Muscle layer of duodenum (tissue), 2 donors: ENCODE data around the gene LFNG.

ENCODE experiments used
- H3K27ac ChIP-seq: one replicate; pipeline ENCODE4 v1.7.0; 2013; ENCODE audit warnings: mild to moderate bottlenecking, low read length
- H3K27me3 ChIP-seq: one replicate; pipeline ENCODE4 v1.7.0; 2013; ENCODE audit warnings: low read depth, mild to moderate bottlenecking, control low read depth, low read length
- H3K36me3 ChIP-seq, 2 donors: one replicate each; pipeline ENCODE4 v1.7.0; 2013; ENCODE audit warnings: low read length in 2 of 2, control low read depth in 1 of 2, mild to moderate bottlenecking in 1 of 2; ENCODE audit not compliant: insufficient read depth in 2 of 2, control insufficient read depth in 1 of 2
- H3K4me1 ChIP-seq, 2 donors: one replicate each; pipeline ENCODE4 v1.7.0; 2013; ENCODE audit warnings: low read length in 2 of 2, mild to moderate bottlenecking in 2 of 2, control low read depth in 1 of 2, moderate library complexity in 1 of 2; ENCODE audit not compliant: insufficient read depth in 2 of 2, control insufficient read depth in 1 of 2
- H3K4me3 ChIP-seq, 2 donors: one replicate each; pipeline ENCODE4 v1.7.0; 2013; ENCODE audit warnings: low read length in 2 of 2, low read depth in 1 of 2, mild to moderate bottlenecking in 1 of 2
- H3K9me3 ChIP-seq, 2 donors: one replicate each; pipeline ENCODE4 v1.7.0; 2013; ENCODE audit warnings: low read length in 2 of 2, control low read depth in 1 of 2, mild to moderate bottlenecking in 1 of 2; ENCODE audit not compliant: control insufficient read depth in 1 of 2
- donor health status: healthy.

The LFNG gene

DNA sequence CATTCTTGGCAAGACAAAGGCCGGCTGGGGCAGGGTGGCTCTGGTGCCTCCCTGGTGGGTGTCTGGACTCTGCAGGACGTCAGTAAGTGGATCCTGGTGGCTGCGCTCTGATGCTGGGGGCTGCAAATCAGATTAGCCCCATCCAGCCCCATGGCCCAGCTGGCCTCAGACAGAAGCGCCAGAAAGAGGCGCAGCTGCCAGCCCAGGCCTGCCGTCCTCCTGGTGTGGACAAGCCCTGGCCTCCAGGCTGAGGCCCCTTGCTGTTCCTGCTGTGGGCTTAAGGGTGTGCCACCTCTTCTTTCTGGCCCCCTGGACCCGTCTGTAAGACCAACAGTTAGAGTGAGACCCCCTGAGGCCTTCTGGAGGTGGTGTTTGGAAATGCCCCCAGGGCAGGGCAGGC lies 5.9 kb upstream of the LFNG start:
- peaks cover 3 to 32% of the 10 kb centered on the region in 2 donors for H3K4me1 ChIP-seq

DNA sequence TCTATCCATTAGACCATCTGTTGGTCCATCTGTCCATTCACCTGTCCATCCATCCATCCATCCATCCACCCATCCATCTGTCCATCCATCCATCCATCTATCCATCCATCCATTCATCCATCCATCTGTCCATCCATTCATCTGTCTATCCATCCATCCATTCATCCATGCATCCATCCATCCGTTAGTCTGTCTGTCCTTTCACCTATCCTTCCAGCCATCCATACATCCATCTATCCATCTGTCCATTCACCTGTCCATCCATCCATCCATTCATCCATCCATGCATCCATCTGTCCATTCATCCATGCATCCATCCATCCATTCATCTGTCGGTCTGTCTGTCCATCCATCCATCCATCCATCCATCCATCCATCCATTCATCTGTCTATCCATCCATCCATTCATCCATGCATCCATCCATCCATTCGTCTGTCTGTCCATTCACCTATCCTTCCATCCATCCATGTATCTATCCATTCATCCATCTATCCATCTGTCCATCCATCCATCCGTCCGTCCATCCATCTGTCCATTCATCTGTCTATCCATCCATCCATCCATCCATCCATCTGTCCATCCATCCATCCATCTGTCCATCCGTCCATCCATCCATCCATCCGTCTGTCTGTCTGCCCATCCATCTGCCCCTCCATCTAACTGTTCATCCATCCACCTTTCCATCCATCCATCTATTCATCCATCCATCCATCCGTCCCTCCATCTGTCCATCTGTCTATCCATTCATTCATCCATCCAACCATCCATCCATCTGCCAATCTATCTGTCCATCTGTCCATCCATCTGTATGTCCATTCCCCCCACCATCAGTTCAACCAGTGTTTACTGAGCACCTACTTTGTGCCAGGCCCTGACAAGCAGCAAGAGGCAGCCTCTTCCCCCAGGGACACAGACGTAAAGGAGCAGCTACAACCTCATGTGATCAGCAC lies 4.8 kb upstream of the LFNG start:
- H3K36me3 ChIP-seq: no peaks in the 10 kb centered on the region
- H3K4me1 ChIP-seq: peaks cover 3 to 35% of the 10 kb centered on the region in 2 donors
- no peak overlapping the region for H3K27ac ChIP-seq
- H3K9me3 ChIP-seq: no peaks in the 10 kb centered on the region
- H3K4me3 ChIP-seq: no peak overlapping the region
- H3K27me3 ChIP-seq: no peaks in the 10 kb centered on the region

More for the DNA sequence above, 5.9 kb upstream of the LFNG start:
- Histone ChIP-seq H3K27ac (no peak overlapping the region), H3K4me3 (no peak overlapping the region), H3K27me3 (no peaks in the 10 kb centered on the region), H3K9me3 (no peaks in the 10 kb centered on the region), H3K36me3 (no peaks in the 10 kb centered on the region)

DNA sequence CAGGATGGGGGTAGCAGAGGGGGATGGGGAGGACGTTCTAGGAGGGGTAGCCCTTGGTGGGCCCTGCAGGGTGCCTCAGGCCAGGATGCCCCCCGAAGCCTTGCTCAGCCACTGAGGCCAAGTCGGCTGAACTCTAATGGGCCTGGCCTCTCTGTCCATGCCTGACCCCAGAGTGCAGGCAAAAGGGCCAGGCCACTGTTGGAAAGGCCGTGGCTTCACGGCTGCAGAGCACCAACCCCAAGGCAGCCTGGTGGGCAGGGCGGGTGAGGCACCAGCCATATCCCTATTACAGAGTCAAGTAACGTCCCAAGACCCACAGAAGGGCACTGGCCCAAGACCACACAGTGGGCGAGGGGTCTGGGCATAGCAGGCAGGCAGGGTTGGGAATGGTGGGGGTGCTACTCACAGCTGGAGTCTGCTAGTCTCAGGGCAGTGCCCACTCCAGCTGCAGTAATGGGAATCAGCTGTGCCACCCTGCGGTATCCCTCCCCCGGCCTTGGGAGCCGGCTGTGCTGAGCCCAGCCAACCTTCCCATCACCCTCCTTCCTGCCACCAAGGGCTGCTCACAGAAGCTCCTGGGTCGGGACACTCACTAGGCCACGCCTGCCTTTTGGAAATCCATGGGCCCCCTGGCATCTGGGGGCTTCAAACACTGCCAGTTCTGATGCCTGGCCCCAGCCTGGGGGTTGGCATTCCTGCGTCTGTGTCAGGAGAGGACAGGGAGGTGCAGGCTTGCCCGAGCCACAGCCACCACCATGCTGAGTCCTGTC lies 4.0 kb upstream of the LFNG start:
- Histone ChIP-seq H3K27ac (no peak overlapping the region), H3K27me3 (no peaks in the 10 kb centered on the region), H3K9me3 (no peaks in the 10 kb centered on the region), H3K4me1 (peaks cover 3 to 41% of the 10 kb centered on the region in 2 donors), H3K36me3 (no peaks in the 10 kb centered on the region), H3K4me3 (no peak overlapping the region)

DNA sequence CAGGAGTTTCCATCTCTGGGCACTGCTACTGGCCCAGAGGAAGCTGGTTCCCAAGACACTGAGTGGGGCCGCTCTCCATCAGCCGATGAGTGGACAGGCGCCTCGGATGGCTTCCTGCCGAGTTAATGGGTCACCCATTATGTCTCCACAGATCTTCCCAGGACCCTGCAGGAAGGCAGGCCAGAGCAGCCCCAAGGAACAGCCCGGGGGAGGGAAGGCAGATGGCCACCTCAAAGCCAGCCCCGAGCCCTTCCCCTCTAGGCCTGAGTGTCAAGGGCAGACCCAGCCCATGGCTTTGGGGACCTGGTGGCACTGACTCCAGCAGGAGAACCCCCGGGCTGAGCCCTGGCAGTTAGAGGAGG lies 3.4 kb upstream of the LFNG start:
- Histone ChIP-seq H3K9me3 (no peaks in the 10 kb centered on the region), H3K27me3 (no peaks in the 10 kb centered on the region), H3K4me1 (peaks cover 3 to 42% of the 10 kb centered on the region in 2 donors), H3K27ac (no peak overlapping the region), H3K4me3 (no peak overlapping the region), H3K36me3 (no peaks in the 10 kb centered on the region)

DNA sequence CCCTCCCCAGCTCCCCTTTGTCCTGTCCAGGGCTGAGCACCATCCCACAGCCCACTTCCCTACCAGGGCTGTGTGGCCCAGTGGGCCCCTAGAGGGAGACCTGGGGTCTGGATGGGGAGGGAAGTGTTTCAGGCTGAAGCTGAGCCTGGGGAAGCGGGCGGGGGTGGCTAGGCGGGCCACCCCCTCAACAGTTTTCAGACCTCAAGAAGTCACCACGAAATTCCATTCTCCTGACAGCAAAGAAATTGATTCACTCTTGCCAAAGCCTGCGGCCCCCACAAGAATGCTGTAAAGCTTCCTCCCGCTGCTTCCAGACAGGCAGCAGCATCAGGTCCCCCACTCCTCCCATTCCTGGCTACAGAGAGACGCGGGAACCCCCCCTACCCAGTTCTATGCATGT lies 2.5 kb upstream of the LFNG start:
- H3K4me3 ChIP-seq: no peak overlapping the region
- H3K36me3 ChIP-seq: no peaks in the 10 kb centered on the region
- peaks cover 3 to 43% of the 10 kb centered on the region in 2 donors for H3K4me1 ChIP-seq
- H3K27me3 ChIP-seq: no peaks in the 10 kb centered on the region
- H3K27ac ChIP-seq: no peak overlapping the region
- H3K9me3 ChIP-seq: no peaks in the 10 kb centered on the region

DNA sequence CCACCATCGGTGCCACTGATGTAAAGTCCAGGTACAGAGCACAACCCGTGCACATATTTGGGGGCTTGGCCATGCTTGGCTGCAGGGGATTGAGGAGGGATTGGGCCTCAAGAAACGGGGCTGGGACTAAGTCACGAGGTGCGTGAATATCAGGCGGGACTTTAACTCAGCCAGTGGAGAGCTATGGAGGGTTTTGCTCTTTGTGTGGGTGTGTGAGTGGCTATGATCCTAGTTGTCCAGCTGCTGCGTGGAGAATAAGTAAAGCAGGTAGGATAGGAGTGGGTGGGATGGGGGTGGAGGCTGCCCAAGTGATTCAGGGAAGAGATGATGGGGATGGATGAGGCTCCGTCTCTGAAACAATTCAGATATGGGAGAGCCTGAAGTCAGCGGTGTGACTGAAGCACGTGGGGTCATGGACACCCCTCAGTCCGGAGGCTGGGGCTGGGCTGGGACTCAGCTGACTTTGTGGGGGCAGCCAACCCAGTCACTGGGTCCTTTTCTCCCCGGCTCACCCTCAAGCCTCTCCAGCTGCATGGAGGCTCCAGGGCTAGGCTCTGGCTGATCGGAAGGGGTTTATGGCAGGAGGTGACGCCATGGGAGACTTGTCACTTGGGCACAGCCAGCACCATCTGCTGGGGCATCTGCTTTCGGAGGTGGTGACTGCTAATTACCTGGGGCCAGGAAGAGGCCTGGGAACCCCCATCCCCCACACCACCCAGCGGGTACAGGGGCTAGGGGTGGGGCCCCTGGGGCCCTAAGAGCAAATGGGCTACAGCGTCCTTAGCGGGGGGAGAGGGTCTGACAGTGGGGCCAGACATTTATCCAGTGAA lies 1.7 kb upstream of the LFNG start:
- H3K27me3 ChIP-seq: no peaks in the 10 kb centered on the region
- H3K9me3 ChIP-seq: no peaks in the 10 kb centered on the region
- H3K4me3 ChIP-seq: no peak overlapping the region
- no peak overlapping the region for H3K27ac ChIP-seq
- H3K36me3 ChIP-seq: no peaks in the 10 kb centered on the region
- H3K4me1 ChIP-seq: peaks cover 8 to 40% of the 10 kb centered on the region in 2 donors

DNA sequence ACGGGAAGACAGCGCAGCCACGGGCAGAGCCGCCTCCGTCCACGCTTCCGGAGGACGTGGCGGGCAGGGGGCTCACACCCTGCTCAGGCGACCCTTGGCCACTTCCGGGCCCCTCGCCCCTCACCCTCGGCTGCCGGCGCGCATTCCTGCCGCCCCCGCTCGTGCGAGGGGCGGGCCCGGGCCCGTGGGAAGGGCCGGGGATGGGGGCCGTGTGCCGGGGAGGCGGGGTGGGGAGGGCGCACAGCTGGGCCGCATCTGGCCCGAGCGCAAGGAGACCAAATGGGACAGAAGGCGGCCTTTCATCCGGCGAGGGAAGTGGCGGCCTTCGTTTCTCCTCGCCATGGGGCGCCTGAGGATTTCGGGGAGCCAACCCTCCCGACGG lies 846 bp upstream of the LFNG start:
- H3K36me3 ChIP-seq: no peaks in the 10 kb centered on the region
- H3K4me3 ChIP-seq: peak overlapping the region; percentile 39 to 61
- H3K9me3 ChIP-seq: no peaks in the 10 kb centered on the region
- no peaks in the 10 kb centered on the region for H3K27me3 ChIP-seq
- H3K27ac ChIP-seq: no peak overlapping the region
- H3K4me1 ChIP-seq: peaks cover 9 to 49% of the 10 kb centered on the region in 2 donors

DNA sequence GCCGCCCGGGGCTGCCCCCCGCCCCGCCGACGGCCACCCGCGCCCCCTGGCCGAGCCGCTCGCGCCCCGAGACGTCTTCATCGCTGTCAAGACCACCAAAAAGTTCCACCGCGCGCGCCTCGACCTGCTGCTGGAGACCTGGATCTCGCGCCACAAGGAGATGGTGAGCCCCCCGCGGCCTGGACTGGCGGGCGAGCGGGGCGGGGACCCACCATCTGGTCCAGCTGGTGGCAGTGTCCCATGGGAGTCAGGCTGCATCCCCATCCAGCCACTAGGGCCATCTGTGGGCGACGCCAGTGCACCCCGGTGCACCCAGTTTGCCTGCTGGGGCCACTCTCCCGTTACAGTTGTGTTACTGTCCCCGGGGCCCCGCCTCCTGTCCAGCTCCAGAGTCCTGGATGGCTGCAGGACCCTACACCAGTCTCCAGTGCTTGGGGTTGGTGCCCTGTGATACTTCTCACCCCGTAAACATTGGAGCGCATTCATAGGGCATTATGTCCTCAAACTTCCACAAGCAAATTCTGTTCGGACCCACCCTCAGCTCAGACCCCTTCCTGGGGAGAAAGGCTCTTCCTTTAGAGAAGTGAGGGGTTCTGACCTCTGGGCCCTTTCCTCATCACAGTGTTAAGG lies 672 bp downstream of the LFNG start:
- Histone ChIP-seq H3K36me3 (no peaks in the 10 kb centered on the region), H3K27me3 (no peaks in the 10 kb centered on the region), H3K27ac (peak overlapping the region; percentile 43), H3K4me3 (peak overlapping the region; percentile 55 to 64), H3K9me3 (no peaks in the 10 kb centered on the region), H3K4me1 (peaks cover 9 to 62% of the 10 kb centered on the region in 2 donors)

DNA sequence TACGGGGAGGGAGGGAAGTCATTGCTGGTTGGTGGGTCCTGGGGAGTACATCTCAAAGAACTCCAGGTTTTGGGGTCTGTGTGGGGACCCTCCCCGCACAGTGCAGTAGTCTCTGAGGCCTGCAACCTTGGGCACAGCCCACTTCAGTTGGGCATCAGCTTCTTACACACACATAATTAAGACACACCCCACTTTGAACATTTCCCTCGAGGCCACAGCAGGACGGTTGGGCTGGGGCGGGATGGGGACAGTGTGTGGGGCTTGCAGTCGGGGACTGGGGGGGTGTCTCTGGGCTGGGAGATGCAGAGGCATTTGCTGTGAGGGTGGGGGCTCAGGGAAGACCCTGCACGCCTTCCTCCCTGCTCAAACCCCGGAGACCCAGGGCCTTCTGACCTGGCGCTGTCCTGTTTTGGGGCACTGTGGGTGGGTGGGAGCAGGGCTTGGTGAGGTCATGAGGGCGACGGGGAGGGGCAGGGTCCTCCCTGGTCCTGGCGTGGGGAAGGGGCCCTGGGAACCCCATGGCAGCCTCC lies 1.3 kb downstream of the LFNG start:
- H3K27me3 ChIP-seq: no peaks in the 10 kb centered on the region

DNA sequence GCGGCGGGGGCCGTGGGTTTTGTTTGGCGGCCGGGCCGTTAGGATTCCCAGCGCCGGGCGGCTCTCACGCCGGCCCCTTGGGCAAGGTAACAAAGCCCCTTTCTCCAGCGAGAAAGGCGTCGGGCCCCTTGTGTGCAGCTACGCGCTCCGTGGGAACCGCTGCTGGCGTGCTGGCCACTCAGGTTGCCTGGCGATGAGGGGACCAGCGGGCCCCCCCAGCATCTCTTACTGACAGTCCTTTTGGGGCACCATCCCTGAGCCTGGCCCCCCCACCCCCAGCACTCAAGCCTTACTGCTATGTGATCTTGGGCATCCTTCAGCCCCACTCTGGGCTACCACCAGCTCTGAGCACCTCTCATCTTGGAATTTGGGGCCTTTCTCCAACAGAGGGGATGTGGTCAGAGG lies 1.8 kb downstream of the LFNG start:
- Histone ChIP-seq H3K9me3 (no peaks in the 10 kb centered on the region), H3K4me3 (peak overlapping the region; percentile 55 to 59), H3K4me1 (peaks cover 9 to 70% of the 10 kb centered on the region in 2 donors), H3K36me3 (no peaks in the 10 kb centered on the region), H3K27me3 (no peaks in the 10 kb centered on the region), H3K27ac (no peak overlapping the region)

More for the DNA sequence above, 1.3 kb downstream of the LFNG start:
- Histone ChIP-seq H3K36me3 (no peaks in the 10 kb centered on the region), H3K27ac (peak overlapping the region; percentile 43), H3K9me3 (no peaks in the 10 kb centered on the region), H3K4me1 (peaks cover 9 to 66% of the 10 kb centered on the region in 2 donors), H3K4me3 (peak overlapping the region; percentile 55 to 64)
